Colon (tissue), 2 donors: ENCODE measurements around the gene CYP2E1.
"Not testable (repeated sequence)": the region's sequence is repeated elsewhere in the genome, so short reads cannot be mapped to it uniquely, and the experiment has no call there.

Experiments used
- FAIRE-seq: peaks from 2 replicates; lab custom pipeline; 2012; peaks lifted over from hg19 to GRCh38; lab: Jason Lieb, UNC
- donor health status: control.
- donor health status: control.

The CYP2E1 gene

DNA sequence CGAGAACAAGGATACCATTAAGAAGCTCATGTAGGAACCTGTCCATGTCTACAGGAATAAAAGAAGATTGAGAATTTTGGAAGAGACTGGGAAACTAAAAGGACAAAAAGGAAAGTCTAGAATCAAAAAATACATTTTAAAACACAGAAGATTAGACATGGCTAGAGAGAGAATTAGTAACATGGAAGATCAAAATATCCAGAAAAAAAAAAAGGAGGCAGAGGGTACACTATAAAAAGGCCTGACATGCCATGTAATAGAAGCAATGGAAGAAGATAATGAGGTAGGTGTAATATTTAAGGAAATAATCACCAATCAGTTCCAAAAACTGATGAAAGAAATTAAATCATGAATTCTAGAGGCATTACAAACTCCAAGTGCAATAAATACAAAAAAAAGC lies 46.3 kb downstream of the CYP2E1 start:
- not testable (repeated sequence) for FAIRE-seq

DNA sequence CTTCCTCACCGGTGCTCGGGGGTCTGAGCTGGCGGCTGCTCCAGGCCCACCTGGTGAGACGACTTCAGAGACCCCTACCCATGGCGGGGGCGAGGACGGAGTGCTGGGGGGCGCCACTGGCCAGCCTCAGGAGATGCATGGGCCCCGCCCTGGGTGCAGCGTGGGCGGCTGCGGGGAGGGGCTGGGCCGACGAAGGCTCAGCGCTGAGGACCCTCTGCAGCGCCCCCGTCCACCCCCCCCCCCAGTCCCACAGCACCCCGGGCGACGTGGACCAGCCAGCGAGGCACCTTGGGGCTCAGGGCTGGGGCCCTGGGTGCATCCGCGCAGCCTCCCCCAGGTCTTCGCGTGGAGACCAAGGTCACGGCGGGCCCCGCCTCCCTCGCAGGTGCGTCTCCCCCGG lies 49.9 kb downstream of the CYP2E1 start:
- not testable (repeated sequence) for FAIRE-seq
